H1 (cell line): ENCODE results near the gene EMD. TPM values are rescaled to one million over a fixed set of nuclear protein-coding genes. Genes with fewer than 3 reads are reported as not detected.

Experiments
- CREB1 ChIP-seq: IDR thresholded peaks from 2 replicates; pipeline ENCODE4 v1.6.1; 2012; ENCODE audit warnings: inconsistent platforms
- EP300 ChIP-seq, 2 experiments: IDR thresholded peaks; 1 replicate in 1 of 2; 2 replicates in 1 of 2; pipeline ENCODE4 v1.6.1; 2011 to 2012; ENCODE audit warnings: low read depth in 2 of 2, low read length in 2 of 2, mild to moderate bottlenecking in 2 of 2, borderline replicate concordance in 1 of 2, inconsistent platforms in 1 of 2, moderate library complexity in 1 of 2
- JUN ChIP-seq: IDR thresholded peaks from 2 replicates; pipeline ENCODE4 v1.6.1; 2011; ENCODE audit warnings: low read depth, mild to moderate bottlenecking, improper control_type of control experiment, low read length
- KDM5A ChIP-seq: fragments of 200-600 bp; IDR thresholded peaks from 2 replicates; pipeline ENCODE4 v1.7.1; 2012; ENCODE audit warnings: mild to moderate bottlenecking, low read length, inconsistent platforms, mixed read lengths
- NANOG ChIP-seq: IDR thresholded peaks from 2 replicates; pipeline ENCODE4 v1.6.1; 2011; ENCODE audit warnings: low read length, low read depth, mild to moderate bottlenecking, inconsistent platforms; ENCODE audit not compliant: insufficient read depth, poor library complexity, severe bottlenecking
- POLR2AphosphoS5 ChIP-seq: IDR thresholded peaks from 2 replicates; pipeline ENCODE4 v1.6.1; 2011; ENCODE audit warnings: low read depth, low read length
- POU5F1 ChIP-seq: IDR thresholded peaks from 2 replicates; pipeline ENCODE4 v1.6.1; 2011; ENCODE audit warnings: low read depth, mild to moderate bottlenecking, low read length, moderate library complexity
- RBBP5 ChIP-seq: IDR thresholded peaks from 2 replicates; pipeline ENCODE4 v1.7.1; 2012; ENCODE audit warnings: low read depth, mild to moderate bottlenecking, inconsistent platforms, low read length, moderate library complexity, borderline replicate concordance
- RFX5 ChIP-seq: IDR thresholded peaks from 2 replicates; pipeline ENCODE4 v1.6.1; 2011; ENCODE audit warnings: low read depth, low read length, improper control_type of control experiment, borderline replicate concordance
- SUZ12 ChIP-seq: fragments of 200-600 bp; sonication (generic); IDR thresholded peaks from 2 replicates; pipeline ENCODE4 v1.6.1; 2012; ENCODE audit warnings: mild to moderate bottlenecking, inconsistent platforms, low read length, moderate library complexity, mixed read lengths
- TAF7 ChIP-seq: optimal IDR thresholded peaks from 2 replicates; pipeline ENCODE3; 2011; ENCODE audit warnings: low read depth, mild to moderate bottlenecking, inconsistent platforms, low read length, moderate library complexity, borderline replicate concordance
- polyA plus RNA-seq, 7 experiments: library from polyadenylated mRNA; depleted of rRNA in 3 of 7; stranded (reverse) in 5 of 7; unstranded in 2 of 7; fragments of >200 nt in 5 of 7; fragments of 200-250 nt in 2 of 7; gene quantifications; 1 replicate in 5 of 7; 2 replicates in 1 of 7; 4 replicates in 1 of 7; pipeline versions ENCODE4 v1.2.1 to v1.2.3, GENCODE V29; 2011 to 2013; ENCODE audit warnings: missing spikeins in 2 of 7, mixed read lengths in 2 of 7
- total RNA-seq: library from RNA; stranded (reverse); fragmentation: NEBNext Ultra II Directional; extraction: Animal tissue kit (Norgen Biotek cat#: 25700); gene quantifications from 2 replicates; pipeline ENCODE4 v1.2.1, GENCODE V29; 2021
- TF ChIP-seq, protein P1 (sequence below): fragments of 300-600 bp; sonication (generic); IDR thresholded peaks from 2 replicates; pipeline ENCODE4 v1.7.1; 2012; ENCODE audit warnings: low read length, moderate library complexity, mild to moderate bottlenecking, inconsistent platforms; ENCODE audit not compliant: insufficient replicate concordance

The EMD gene
- total and polyA plus RNA-seq, 2 of the 8 experiments (the other 6 are each of a cell fraction or from before 2014, with no cell fraction given), result 45.5 to 109 TPM

- TF ChIP-seq, protein P1, sequence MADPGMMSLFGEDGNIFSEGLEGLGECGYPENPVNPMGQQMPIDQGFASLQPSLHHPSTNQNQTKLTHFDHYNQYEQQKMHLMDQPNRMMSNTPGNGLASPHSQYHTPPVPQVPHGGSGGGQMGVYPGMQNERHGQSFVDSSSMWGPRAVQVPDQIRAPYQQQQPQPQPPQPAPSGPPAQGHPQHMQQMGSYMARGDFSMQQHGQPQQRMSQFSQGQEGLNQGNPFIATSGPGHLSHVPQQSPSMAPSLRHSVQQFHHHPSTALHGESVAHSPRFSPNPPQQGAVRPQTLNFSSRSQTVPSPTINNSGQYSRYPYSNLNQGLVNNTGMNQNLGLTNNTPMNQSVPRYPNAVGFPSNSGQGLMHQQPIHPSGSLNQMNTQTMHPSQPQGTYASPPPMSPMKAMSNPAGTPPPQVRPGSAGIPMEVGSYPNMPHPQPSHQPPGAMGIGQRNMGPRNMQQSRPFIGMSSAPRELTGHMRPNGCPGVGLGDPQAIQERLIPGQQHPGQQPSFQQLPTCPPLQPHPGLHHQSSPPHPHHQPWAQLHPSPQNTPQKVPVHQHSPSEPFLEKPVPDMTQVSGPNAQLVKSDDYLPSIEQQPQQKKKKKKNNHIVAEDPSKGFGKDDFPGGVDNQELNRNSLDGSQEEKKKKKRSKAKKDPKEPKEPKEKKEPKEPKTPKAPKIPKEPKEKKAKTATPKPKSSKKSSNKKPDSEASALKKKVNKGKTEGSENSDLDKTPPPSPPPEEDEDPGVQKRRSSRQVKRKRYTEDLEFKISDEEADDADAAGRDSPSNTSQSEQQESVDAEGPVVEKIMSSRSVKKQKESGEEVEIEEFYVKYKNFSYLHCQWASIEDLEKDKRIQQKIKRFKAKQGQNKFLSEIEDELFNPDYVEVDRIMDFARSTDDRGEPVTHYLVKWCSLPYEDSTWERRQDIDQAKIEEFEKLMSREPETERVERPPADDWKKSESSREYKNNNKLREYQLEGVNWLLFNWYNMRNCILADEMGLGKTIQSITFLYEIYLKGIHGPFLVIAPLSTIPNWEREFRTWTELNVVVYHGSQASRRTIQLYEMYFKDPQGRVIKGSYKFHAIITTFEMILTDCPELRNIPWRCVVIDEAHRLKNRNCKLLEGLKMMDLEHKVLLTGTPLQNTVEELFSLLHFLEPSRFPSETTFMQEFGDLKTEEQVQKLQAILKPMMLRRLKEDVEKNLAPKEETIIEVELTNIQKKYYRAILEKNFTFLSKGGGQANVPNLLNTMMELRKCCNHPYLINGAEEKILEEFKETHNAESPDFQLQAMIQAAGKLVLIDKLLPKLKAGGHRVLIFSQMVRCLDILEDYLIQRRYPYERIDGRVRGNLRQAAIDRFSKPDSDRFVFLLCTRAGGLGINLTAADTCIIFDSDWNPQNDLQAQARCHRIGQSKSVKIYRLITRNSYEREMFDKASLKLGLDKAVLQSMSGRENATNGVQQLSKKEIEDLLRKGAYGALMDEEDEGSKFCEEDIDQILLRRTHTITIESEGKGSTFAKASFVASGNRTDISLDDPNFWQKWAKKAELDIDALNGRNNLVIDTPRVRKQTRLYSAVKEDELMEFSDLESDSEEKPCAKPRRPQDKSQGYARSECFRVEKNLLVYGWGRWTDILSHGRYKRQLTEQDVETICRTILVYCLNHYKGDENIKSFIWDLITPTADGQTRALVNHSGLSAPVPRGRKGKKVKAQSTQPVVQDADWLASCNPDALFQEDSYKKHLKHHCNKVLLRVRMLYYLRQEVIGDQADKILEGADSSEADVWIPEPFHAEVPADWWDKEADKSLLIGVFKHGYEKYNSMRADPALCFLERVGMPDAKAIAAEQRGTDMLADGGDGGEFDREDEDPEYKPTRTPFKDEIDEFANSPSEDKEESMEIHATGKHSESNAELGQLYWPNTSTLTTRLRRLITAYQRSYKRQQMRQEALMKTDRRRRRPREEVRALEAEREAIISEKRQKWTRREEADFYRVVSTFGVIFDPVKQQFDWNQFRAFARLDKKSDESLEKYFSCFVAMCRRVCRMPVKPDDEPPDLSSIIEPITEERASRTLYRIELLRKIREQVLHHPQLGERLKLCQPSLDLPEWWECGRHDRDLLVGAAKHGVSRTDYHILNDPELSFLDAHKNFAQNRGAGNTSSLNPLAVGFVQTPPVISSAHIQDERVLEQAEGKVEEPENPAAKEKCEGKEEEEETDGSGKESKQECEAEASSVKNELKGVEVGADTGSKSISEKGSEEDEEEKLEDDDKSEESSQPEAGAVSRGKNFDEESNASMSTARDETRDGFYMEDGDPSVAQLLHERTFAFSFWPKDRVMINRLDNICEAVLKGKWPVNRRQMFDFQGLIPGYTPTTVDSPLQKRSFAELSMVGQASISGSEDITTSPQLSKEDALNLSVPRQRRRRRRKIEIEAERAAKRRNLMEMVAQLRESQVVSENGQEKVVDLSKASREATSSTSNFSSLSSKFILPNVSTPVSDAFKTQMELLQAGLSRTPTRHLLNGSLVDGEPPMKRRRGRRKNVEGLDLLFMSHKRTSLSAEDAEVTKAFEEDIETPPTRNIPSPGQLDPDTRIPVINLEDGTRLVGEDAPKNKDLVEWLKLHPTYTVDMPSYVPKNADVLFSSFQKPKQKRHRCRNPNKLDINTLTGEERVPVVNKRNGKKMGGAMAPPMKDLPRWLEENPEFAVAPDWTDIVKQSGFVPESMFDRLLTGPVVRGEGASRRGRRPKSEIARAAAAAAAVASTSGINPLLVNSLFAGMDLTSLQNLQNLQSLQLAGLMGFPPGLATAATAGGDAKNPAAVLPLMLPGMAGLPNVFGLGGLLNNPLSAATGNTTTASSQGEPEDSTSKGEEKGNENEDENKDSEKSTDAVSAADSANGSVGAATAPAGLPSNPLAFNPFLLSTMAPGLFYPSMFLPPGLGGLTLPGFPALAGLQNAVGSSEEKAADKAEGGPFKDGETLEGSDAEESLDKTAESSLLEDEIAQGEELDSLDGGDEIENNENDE, result no peak
- TF ChIP-seq JUN, result no peak
- TF ChIP-seq CREB1, result no peak
- TF ChIP-seq RFX5, result no peak
- TF ChIP-seq POU5F1, result no peak
- no peak for TF ChIP-seq RBBP5
- TF ChIP-seq TAF7, result no peak
- no peak for TF ChIP-seq POLR2AphosphoS5
- no peak for TF ChIP-seq SUZ12
- TF ChIP-seq KDM5A, result no peak
- TF ChIP-seq NANOG, result no peak
- no peak for TF ChIP-seq EP300 (IDR thresholded peaks at IDR 0.05; ENCODE audit: borderline replicate concordance in 1 of 2, low read depth in 2 of 2, low read length in 2 of 2)
Measured at GRCh38 chrX:154371789-154372300, 7.2 kb upstream of the EMD start (continued).
